Stimulated activated CD8-positive, alpha-beta memory T cell treated with anti-CD3 and anti-CD28 coated beads, Interleukin-15, amount 100 ng/mL, for 48 hours (primary cell): Measurements from ENCODE around the gene CBFA2T3.

Source experiments
- DNase-seq, 2 donors: peaks; one replicate each; pipeline ENCODE4 v3.0.0-alpha.2; 2020; ENCODE audit warnings: low read depth in 2 of 2

Gene CBFA2T3

GRCh38 chr16:88840600-88841215 is 136.3 kb downstream of the CBFA2T3 start:
- no peak for DNase-seq

- DNase-seq = no peak
Measured at GRCh38 chr16:88839745-88840599, 137.0 kb downstream of the CBFA2T3 start.

GRCh38 chr16:88839026-88839529 is 137.9 kb downstream of the CBFA2T3 start:
- DNase-seq = no peak

DNA sequence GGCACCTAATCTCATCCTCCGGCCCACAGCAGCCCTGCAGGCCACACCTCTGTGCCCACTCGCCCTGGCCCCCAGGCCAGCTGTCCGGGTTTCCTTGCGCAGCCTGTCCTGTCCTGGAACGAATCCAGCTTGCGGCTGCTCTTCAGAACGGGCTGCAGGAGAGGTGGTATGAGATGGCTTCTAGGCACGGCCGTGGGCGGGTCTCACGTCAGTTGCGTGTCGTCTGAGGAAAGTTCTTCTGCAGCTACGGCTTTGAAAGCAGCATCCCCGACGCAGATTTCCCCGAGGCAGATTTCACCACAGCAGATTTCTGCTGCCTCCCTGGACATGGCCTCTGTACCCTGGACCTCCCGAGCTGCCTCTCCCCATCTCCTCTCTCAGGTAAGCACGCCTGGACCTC is 138.4 kb downstream of the CBFA2T3 start:
- DNase-seq = no peak

DNA sequence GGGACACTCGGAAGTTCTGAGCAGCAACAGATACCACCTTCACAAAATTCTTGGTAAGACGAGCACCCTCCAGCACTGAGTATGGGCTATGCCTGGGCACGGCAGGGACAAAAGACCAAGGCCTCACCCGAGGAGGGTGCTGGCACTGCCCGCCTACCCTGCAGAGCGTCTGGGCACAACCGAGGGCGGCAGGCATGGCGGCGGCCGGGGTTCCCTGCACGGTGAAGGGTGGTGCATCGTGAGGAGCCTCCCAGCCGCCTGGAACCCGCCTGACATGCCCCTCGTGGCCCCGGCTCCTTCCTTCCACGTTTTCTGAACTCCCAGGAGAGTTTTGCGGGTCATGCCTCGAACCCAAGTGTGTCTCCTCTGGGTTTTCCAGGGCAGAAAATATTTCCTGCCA is 139.2 kb downstream of the CBFA2T3 start:
- no peak for DNase-seq

- no peak for DNase-seq
Measured at GRCh38 chr16:88836791-88837190, 140.2 kb downstream of the CBFA2T3 start.

DNA sequence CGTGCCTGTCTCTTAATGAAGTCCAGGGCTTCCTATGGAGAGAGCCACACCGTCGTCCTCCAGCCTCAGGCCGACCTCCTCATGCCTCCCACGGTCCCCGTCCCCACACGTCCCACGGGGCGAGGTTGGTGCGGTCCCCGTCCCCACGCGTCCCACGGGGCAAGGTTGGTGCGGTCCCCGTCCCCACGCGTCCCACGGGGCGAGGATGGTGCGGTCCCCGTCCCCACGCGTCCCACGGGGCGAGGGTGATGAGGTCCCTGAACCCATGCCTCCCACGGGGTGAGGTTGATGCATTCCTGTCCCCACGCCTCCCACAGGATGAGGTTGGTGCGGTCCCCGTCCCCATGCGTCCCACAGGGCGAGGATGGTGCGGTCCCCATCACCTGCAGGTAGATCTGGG is 141.2 kb downstream of the CBFA2T3 start:
- no peak for DNase-seq

- no peak for DNase-seq
Measured at GRCh38 chr16:88835383-88835782, 141.6 kb downstream of the CBFA2T3 start.

GRCh38 chr16:88834670-88835069 is 142.3 kb downstream of the CBFA2T3 start:
- no peak for DNase-seq

GRCh38 chr16:88833086-88833485 is 143.9 kb downstream of the CBFA2T3 start:
- no peak for DNase-seq

DNA sequence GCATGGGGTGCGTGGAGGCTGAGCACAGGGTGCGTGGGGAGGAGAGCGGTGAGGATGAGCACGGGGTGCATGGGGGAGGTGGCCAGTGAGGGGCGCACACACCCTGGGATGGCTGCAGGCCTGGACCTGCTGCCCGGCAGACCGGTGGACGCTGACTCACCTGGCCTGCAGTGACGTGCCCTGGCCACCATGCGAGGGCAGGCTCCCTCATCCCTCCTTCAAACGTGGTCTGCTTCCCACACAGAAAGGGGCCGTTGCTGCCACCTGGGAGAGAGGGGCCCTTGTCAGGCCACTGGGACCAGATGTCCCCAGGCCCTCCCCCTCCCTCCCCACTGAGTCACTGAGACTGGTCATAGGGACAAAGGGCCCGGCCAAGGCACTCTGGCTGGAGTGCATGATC is 145.2 kb downstream of the CBFA2T3 start:
- no peak for DNase-seq

DNA sequence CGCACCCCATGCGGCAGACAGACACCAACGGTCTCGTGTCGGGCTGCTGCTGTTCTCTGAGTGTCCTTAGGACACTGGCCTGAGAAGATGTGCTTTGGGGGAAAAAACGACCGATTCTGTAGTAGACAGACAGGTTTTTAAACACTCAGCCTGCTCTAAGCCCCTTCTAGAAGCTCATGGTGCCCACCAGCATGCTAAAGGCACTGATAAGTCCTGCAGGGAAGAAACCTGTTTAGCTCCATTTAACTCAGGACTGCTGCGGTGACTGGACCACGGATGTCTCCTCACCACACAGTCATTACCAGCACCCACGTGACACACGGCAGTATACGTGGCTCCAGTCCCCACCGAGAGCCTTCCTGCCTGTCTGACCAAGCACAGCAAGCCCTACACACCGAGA is 146.2 kb downstream of the CBFA2T3 start:
- no peak for DNase-seq

GRCh38 chr16:88830258-88830657 is 146.7 kb downstream of the CBFA2T3 start:
- DNase-seq = no peak

- no peak for DNase-seq
Measured at GRCh38 chr16:88828711-88829110, 148.3 kb downstream of the CBFA2T3 start.

- DNase-seq = no peak
Measured at GRCh38 chr16:88827727-88828126, 149.3 kb downstream of the CBFA2T3 start.

- DNase-seq = no peak
Measured at GRCh38 chr16:88826070-88826840, 150.8 kb downstream of the CBFA2T3 start.

GRCh38 chr16:88825146-88825545 is 151.9 kb downstream of the CBFA2T3 start:
- DNase-seq = no peak
